RWPE2 (cell line): ENCODE results near the gene CREB3L2.

Experiments
- ATAC-seq: fragments of 200-7000 bp; cut with Tn5 transposase; 3 replicates; pipeline ENCODE4 v1.9.1; 2021; ENCODE audit warnings: low read depth
- DNase-seq: peaks from one replicate; pipeline ENCODE4 v3.0.0-alpha.2; 2020; ENCODE audit warnings: low spot score
- H3K27ac ChIP-seq: fragments of 450-650 bp; 2 replicates; pipeline ENCODE4 v1.5.1; 2017; ENCODE audit warnings: mild to moderate bottlenecking; ENCODE audit not compliant: poor library complexity, severe bottlenecking
- H3K27me3 ChIP-seq: fragments of 250-450 bp; sonication (Bioruptor Pico); 2 replicates; pipeline ENCODE4 v1.5.1; 2021; ENCODE audit warnings: mild to moderate bottlenecking, moderate library complexity; ENCODE audit not compliant: insufficient read depth, poor library complexity, severe bottlenecking
- H3K36me3 ChIP-seq: fragments of 250-450 bp; sonication (Bioruptor Pico); 2 replicates; pipeline ENCODE4 v1.5.1; 2020; ENCODE audit warnings: low read depth, mild to moderate bottlenecking, moderate library complexity
- H3K4me1 ChIP-seq: fragments of 250-450 bp; sonication (Bioruptor Pico); 2 replicates; pipeline ENCODE4 v1.5.1; 2021; ENCODE audit warnings: mild to moderate bottlenecking, moderate library complexity; ENCODE audit not compliant: insufficient read depth, poor library complexity, severe bottlenecking
- H3K4me3 ChIP-seq: fragments of 250-450 bp; sonication (Bioruptor Pico); 2 replicates; pipeline ENCODE4 v1.5.1; 2021; ENCODE audit warnings: mild to moderate bottlenecking, moderate library complexity; ENCODE audit not compliant: severe bottlenecking
- H3K9me3 ChIP-seq: fragments of 250-450 bp; sonication (Bioruptor Pico); 2 replicates; pipeline ENCODE4 v1.5.1; 2021; ENCODE audit warnings: mild to moderate bottlenecking, moderate library complexity; ENCODE audit not compliant: severe bottlenecking
- CTCF ChIP-seq: fragments of 450-650 bp; IDR thresholded peaks from one replicate; pipeline ENCODE4 v1.5.1; 2017; ENCODE audit warnings: mild to moderate bottlenecking, moderate library complexity; ENCODE audit not compliant: poor library complexity, severe bottlenecking

Gene CREB3L2

DNA sequence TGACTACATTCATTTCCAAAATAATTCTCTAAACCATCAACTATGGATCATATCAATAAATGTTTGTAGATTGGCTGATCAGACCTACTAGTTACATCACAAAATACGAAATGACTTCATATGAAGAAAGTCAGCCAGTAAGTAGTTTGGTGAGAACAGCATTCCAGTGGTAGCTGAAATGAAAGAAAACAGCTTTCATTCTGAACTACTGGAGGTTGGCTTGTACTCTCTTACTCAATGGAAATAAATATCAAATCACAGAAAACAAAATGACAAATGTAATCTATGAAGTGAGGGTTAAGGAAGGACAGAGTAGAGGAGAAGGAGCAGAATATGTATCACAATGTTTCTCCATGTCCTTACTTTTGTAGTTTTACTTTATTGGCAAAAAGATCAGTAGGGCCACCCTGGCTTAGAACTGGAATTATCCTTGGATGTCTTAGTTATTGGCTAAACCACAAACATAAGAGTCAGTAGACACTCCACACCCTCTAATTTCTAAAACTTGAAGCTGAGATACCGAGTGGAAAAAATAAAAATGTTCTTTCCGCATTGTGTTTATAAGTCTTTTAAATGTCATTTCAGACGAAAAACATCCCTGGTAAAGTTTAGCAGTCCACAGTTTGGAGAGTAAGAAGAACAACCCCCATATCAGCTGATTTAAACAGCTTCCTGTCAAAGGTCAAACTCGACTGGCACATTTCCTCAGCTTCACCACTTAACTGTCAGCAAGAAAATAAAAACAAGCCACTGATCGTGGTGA lies 81.1 kb downstream of the CREB3L2 start:
- Histone ChIP-seq H3K9me3 (no peaks in the 10 kb centered on the region), H3K4me3 (no peak overlapping the region), H3K4me1 (no peaks in the 10 kb centered on the region), H3K36me3 (peaks cover 37% of the 10 kb centered on the region), H3K27ac (no peak overlapping the region), H3K27me3 (no peaks in the 10 kb centered on the region)
- no peak for TF ChIP-seq CTCF
- ATAC-seq, result no peak
- DNase-seq, result no peak

DNA sequence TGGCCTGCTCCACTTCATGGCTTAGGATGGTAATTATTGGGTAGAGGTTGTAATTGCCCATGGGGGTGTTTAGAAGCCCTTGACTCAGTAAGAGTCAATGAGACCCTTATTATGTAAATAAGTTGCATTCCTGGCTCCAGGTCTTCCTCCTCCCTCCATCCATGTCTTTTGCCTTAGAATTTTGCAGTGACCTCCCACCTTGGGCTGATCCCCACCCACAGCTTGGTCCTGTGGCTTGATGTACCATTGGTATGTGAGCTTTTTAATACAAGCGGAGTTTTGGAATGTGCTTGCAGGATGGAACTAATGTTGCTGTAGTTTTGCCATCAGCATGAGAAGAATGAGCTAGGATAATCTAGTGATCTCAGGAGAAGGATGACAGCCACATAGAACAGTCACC lies 81.9 kb downstream of the CREB3L2 start:
- H3K36me3 ChIP-seq, result peaks cover 39% of the 10 kb centered on the region
- DNase-seq (no peak), ATAC-seq (no peak)
- no peak overlapping the region for H3K4me3 ChIP-seq
- H3K4me1 ChIP-seq, result no peaks in the 10 kb centered on the region
- H3K27ac ChIP-seq, result no peak overlapping the region
- H3K27me3 ChIP-seq, result no peaks in the 10 kb centered on the region
- no peak for TF ChIP-seq CTCF
- H3K9me3 ChIP-seq, result no peaks in the 10 kb centered on the region

GRCh38 chr7:137916980-137917645 lies 84.8 kb downstream of the CREB3L2 start:
- H3K27me3 ChIP-seq, result no peaks in the 10 kb centered on the region
- peaks cover 52% of the 10 kb centered on the region for H3K36me3 ChIP-seq
- no peak for TF ChIP-seq CTCF
- H3K4me1 ChIP-seq, result no peaks in the 10 kb centered on the region
- no peak overlapping the region for H3K4me3 ChIP-seq
- H3K9me3 ChIP-seq, result no peaks in the 10 kb centered on the region
- DNase-seq, result no peak
- ATAC-seq, result no peak
- H3K27ac ChIP-seq, result no peak overlapping the region

DNA sequence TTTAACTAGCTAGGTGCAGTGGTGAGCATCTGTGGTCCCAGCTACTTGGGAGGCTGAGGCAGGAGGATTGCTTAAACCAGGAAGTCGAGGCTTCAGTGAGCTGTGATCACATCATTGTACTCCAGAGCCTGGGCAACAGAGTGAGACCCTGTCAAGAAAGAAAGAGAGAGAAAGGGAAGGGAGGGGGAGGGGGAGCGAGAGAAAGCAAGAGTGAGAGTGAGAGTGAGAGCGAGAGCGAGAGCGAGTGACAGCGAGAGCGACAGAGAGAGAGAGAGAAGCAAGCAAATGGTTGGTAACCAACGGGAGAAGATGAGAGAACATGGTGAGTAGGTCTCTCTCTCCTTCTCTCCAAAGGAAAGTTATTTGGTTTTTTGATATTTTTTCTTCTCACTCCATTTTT lies 85.3 kb downstream of the CREB3L2 start:
- ATAC-seq, result no peak
- TF ChIP-seq CTCF, result no peak

DNA sequence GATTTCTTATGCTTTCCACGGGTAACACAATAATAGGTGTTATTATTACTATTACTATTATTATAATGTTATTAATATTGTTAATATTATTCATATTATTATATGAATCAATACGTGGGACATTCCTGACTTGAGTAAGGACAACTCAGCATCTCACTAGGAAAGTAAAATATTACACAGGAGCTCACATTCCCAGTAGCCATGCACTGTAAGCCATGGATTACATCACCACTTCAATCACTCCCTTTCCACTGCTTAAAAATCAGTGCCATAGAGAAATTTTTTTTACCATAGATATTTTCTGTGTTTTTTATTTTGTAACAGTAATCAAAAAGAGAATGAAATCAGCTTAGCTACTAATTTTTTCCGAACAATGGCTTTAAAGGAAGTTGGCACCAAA lies 86.6 kb downstream of the CREB3L2 start:
- Histone ChIP-seq H3K9me3 (no peaks in the 10 kb centered on the region), H3K36me3 (peaks cover 60% of the 10 kb centered on the region), H3K4me3 (no peak overlapping the region), H3K27ac (no peak overlapping the region), H3K27me3 (no peaks in the 10 kb centered on the region), H3K4me1 (no peaks in the 10 kb centered on the region)
- DNase-seq (no peak), ATAC-seq (no peak)
- TF ChIP-seq CTCF, result no peak

More for the DNA sequence above, 85.3 kb downstream of the CREB3L2 start:
- peaks cover 58% of the 10 kb centered on the region for H3K36me3 ChIP-seq
- no peaks in the 10 kb centered on the region for H3K4me1 ChIP-seq
- no peak overlapping the region for H3K4me3 ChIP-seq
- no peaks in the 10 kb centered on the region for H3K27me3 ChIP-seq
- no peak overlapping the region for H3K27ac ChIP-seq
- H3K9me3 ChIP-seq, result no peaks in the 10 kb centered on the region
- no peak for DNase-seq
